HL-60 (cell line): ENCODE data around the gene ATP5F1A.
A peak's percentile ranks its signal among the peaks of the same experiment; 100 is the strongest.

Source experiments
- DNase-seq, 2 experiments: peaks; one replicate each; pipeline ENCODE4 v3.0.0-alpha.2; 2010 to 2020; ENCODE audit warnings: low read depth in 1 of 2, low spot score in 1 of 2
- H3K27ac ChIP-seq: fragments of 250-450 bp; sonication (Bioruptor Pico); replicated peaks from 2 replicates; pipeline ENCODE4 v1.5.1; 2020; ENCODE audit warnings: mild to moderate bottlenecking, moderate library complexity
- H3K27me3 ChIP-seq: fragments of 250-450 bp; sonication (Bioruptor Pico); 2 replicates; pipeline ENCODE4 v1.5.1; 2021; ENCODE audit warnings: mild to moderate bottlenecking, moderate library complexity; ENCODE audit not compliant: insufficient read depth, poor library complexity, severe bottlenecking
- H3K4me3 ChIP-seq: replicated peaks from 2 replicates; pipeline ENCODE4 v1.5.1; 2011; ENCODE audit warnings: mild to moderate bottlenecking, control low read depth, low read length; ENCODE audit not compliant: insufficient read depth
- CTCF ChIP-seq: IDR thresholded peaks from one replicate; pipeline ENCODE4 v1.5.1; 2011; ENCODE audit warnings: low read length, control low read depth, inconsistent platforms; ENCODE audit not compliant: insufficient read depth
- GABPA ChIP-seq: IDR thresholded peaks from 2 replicates; pipeline ENCODE4 v1.6.1; 2012; ENCODE audit warnings: low read depth
- POLR2AphosphoS5 ChIP-seq: IDR thresholded peaks from 2 replicates; pipeline ENCODE4 v1.6.1; 2012; ENCODE audit warnings: low read depth
- REST ChIP-seq: IDR thresholded peaks from 2 replicates; pipeline ENCODE4 v1.6.1; 2012; ENCODE audit warnings: low read depth; ENCODE audit not compliant: insufficient replicate concordance
- SPI1 ChIP-seq: IDR thresholded peaks from 2 replicates; pipeline ENCODE4 v1.6.1; 2012; ENCODE audit warnings: low read depth, mild to moderate bottlenecking, borderline replicate concordance

The ATP5F1A gene

GRCh38 chr18:46099463-46099862 is 1.4 kb upstream of the ATP5F1A start:
- TF ChIP-seq CTCF = no peak
- no peak for TF ChIP-seq POLR2AphosphoS5
- TF ChIP-seq REST = no peak
- TF ChIP-seq SPI1 = no peak
- no peak for TF ChIP-seq GABPA
- Histone ChIP-seq H3K27ac (no peak overlapping the region), H3K4me3 (no peak overlapping the region), H3K27me3 (no peaks in the 10 kb centered on the region)
- no peak for DNase-seq

- Histone ChIP-seq H3K27me3 (no peaks in the 10 kb centered on the region), H3K27ac (peak overlapping the region; percentile 95), H3K4me3 (peak overlapping the region; percentile 83)
- peak in 1 of 2 experiments; percentile 14 for DNase-seq
- TF ChIP-seq GABPA (no peak), SPI1 (no peak), POLR2AphosphoS5 (no peak), CTCF (no peak), REST (no peak)
Measured at GRCh38 chr18:46098616-46098933, 479 bp upstream of the ATP5F1A start.

GRCh38 chr18:46097431-46097800 is 680 bp downstream of the ATP5F1A start:
- peak overlapping the region; percentile 95 for H3K27ac ChIP-seq
- DNase-seq = no peak
- no peaks in the 10 kb centered on the region for H3K27me3 ChIP-seq
- no peak for TF ChIP-seq GABPA
- TF ChIP-seq REST = no peak
- TF ChIP-seq SPI1 = no peak
- no peak for TF ChIP-seq POLR2AphosphoS5
- TF ChIP-seq CTCF = no peak
- H3K4me3 ChIP-seq = peak overlapping the region; percentile 83
